ENCODE measurements around the gene ZNF592.
A peak's percentile ranks its signal among the peaks of the same experiment; 100 is the strongest.

The ZNF592 gene

GRCh38 chr15:84772031-84772430, 23.6 kb downstream of the ZNF592 start:
- Histone ChIP-seq H3K27ac (no peak overlapping the region), H3K4me3 (no peak overlapping the region), H3K27me3 (no peaks in the 10 kb centered on the region), H3K36me3 (peaks cover 97% of the 10 kb centered on the region), H4K20me1 (peaks cover 71% of the 10 kb centered on the region), H3K9ac (no peak overlapping the region), H3K4me2 (no peak overlapping the region), H3K4me1 (peaks cover 7% of the 10 kb centered on the region; the same call in 1 of the 2 replicates), H3K9me3 (no peaks in the 10 kb centered on the region)
- no peak for TF ChIP-seq Cebpa-rat (IDR thresholded peaks at IDR 0.05)

GRCh38 chr15:84772467-84772866, 24.1 kb downstream of the ZNF592 start:
- Histone ChIP-seq H3K27ac (0 out of 2 replicates have a peak overlapping the region, but pooled peaks have one; percentile 4), H3K9ac (no peak overlapping the region)

GRCh38 chr15:84773716-84774115, 25.3 kb downstream of the ZNF592 start:
- no peak overlapping the region for H3K4me2 ChIP-seq
- no peak overlapping the region for H3K27ac ChIP-seq
- H3K9ac ChIP-seq: no peak overlapping the region
- H3K27me3 ChIP-seq: no peaks in the 10 kb centered on the region
- no peak for TF ChIP-seq Cebpa-rat (IDR thresholded peaks at IDR 0.05)
- H3K9me3 ChIP-seq: no peaks in the 10 kb centered on the region
- no peak overlapping the region for H3K4me3 ChIP-seq
- H4K20me1 ChIP-seq: peaks cover 75% of the 10 kb centered on the region
- peaks cover 7% of the 10 kb centered on the region; the same call in 1 of the 2 replicates for H3K4me1 ChIP-seq
- peaks cover 95% of the 10 kb centered on the region for H3K36me3 ChIP-seq

More at GRCh38 chr15:84772467-84772866, 24.1 kb downstream of the ZNF592 start:
- Histone ChIP-seq H3K9me3 (no peaks in the 10 kb centered on the region), H3K4me2 (no peak overlapping the region), H3K4me3 (no peak overlapping the region), H3K27me3 (no peaks in the 10 kb centered on the region), H4K20me1 (peaks cover 66% of the 10 kb centered on the region), H3K36me3 (peaks cover 96% of the 10 kb centered on the region), H3K4me1 (peaks cover 7% of the 10 kb centered on the region; the same call in 1 of the 2 replicates)
- TF ChIP-seq Cebpa-rat (IDR thresholded peaks at IDR 0.05): no peak

- H3K27ac ChIP-seq: no peak overlapping the region
- no peaks in the 10 kb centered on the region for H3K9me3 ChIP-seq
- no peak for TF ChIP-seq Cebpa-rat (IDR thresholded peaks at IDR 0.05)
Measured at GRCh38 chr15:84775867-84776449, 27.6 kb downstream of the ZNF592 start.

GRCh38 chr15:84778194-84778593, 29.8 kb downstream of the ZNF592 start:
- Histone ChIP-seq H4K20me1 (peaks cover 74% of the 10 kb centered on the region), H3K4me2 (no peak overlapping the region), H3K36me3 (peaks cover 86% of the 10 kb centered on the region), H3K27ac (no peak overlapping the region), H3K27me3 (no peaks in the 10 kb centered on the region), H3K4me1 (peaks cover 12% of the 10 kb centered on the region; the same call in 1 of the 2 replicates), H3K9ac (no peak overlapping the region), H3K9me3 (no peaks in the 10 kb centered on the region), H3K4me3 (no peak overlapping the region)
- no peak for TF ChIP-seq Cebpa-rat (IDR thresholded peaks at IDR 0.05)

More at GRCh38 chr15:84775867-84776449, 27.6 kb downstream of the ZNF592 start:
- H4K20me1 ChIP-seq: peaks cover 74% of the 10 kb centered on the region
- no peak overlapping the region for H3K4me2 ChIP-seq
- H3K4me3 ChIP-seq: no peak overlapping the region
- peaks cover 89% of the 10 kb centered on the region for H3K36me3 ChIP-seq
- H3K27me3 ChIP-seq: no peaks in the 10 kb centered on the region
- peaks cover 7% of the 10 kb centered on the region; the same call in 1 of the 2 replicates for H3K4me1 ChIP-seq
- no peak overlapping the region for H3K9ac ChIP-seq

- peaks cover 86% of the 10 kb centered on the region for H3K36me3 ChIP-seq
- TF ChIP-seq Cebpa-rat (IDR thresholded peaks at IDR 0.05): no peak
- no peak overlapping the region for H3K9ac ChIP-seq
- no peak overlapping the region for H3K4me2 ChIP-seq
- H3K27ac ChIP-seq: no peak overlapping the region
- H3K4me1 ChIP-seq: peaks cover 18% of the 10 kb centered on the region; the same call in 1 of the 2 replicates
- H4K20me1 ChIP-seq: peaks cover 89% of the 10 kb centered on the region
- H3K9me3 ChIP-seq: no peaks in the 10 kb centered on the region
- H3K4me3 ChIP-seq: no peak overlapping the region
- no peaks in the 10 kb centered on the region for H3K27me3 ChIP-seq
Measured at GRCh38 chr15:84780492-84780891, 32.1 kb downstream of the ZNF592 start.

GRCh38 chr15:84781495-84781894, 33.1 kb downstream of the ZNF592 start:
- H3K4me2 ChIP-seq: no peak overlapping the region
- no peak overlapping the region for H3K4me3 ChIP-seq
- no peak for TF ChIP-seq Cebpa-rat (IDR thresholded peaks at IDR 0.05)
- no peaks in the 10 kb centered on the region for H3K9me3 ChIP-seq
- peaks cover 89% of the 10 kb centered on the region for H4K20me1 ChIP-seq
- H3K9ac ChIP-seq: no peak overlapping the region
- peaks cover 87% of the 10 kb centered on the region for H3K36me3 ChIP-seq
- peaks cover 24% of the 10 kb centered on the region; the same call in 1 of the 2 replicates for H3K4me1 ChIP-seq
- H3K27ac ChIP-seq: no peak overlapping the region
- no peaks in the 10 kb centered on the region for H3K27me3 ChIP-seq

DNA sequence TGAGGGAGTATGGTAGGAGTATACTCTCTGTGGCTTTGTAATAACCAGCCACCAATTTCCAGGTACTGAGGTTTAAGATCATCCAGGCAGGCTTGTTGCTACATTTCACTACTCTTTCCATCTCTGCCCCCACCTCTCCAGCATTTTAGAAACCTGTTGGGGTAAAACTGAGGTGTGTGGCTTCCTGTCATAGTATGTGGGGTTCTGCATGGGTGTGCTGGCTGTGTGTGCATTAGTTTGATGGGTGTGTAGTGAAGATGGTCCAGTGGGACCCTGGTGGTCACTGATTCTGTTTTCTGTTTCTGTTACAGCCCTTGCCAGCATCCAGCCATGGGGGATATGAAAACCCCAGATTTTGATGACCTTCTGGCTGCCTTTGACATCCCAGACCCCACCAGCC, 34.0 kb downstream of the ZNF592 start:
- Histone ChIP-seq H3K27ac (no peak overlapping the region), H3K9me3 (no peaks in the 10 kb centered on the region), H3K4me1 (peaks cover 24% of the 10 kb centered on the region; the same call in 1 of the 2 replicates), H3K9ac (no peak overlapping the region), H3K27me3 (no peaks in the 10 kb centered on the region), H3K36me3 (peaks cover 90% of the 10 kb centered on the region), H3K4me2 (no peak overlapping the region), H4K20me1 (peaks cover 95% of the 10 kb centered on the region), H3K4me3 (no peak overlapping the region)
- no peak for TF ChIP-seq Cebpa-rat (IDR thresholded peaks at IDR 0.05)

GRCh38 chr15:84783493-84784251, 35.3 kb downstream of the ZNF592 start:
- peaks cover 94% of the 10 kb centered on the region for H4K20me1 ChIP-seq
- peaks cover 24% of the 10 kb centered on the region; the same call in 1 of the 2 replicates for H3K4me1 ChIP-seq
- H3K9ac ChIP-seq: no peak overlapping the region
- no peak overlapping the region for H3K27ac ChIP-seq
- H3K9me3 ChIP-seq: no peaks in the 10 kb centered on the region
- no peaks in the 10 kb centered on the region for H3K27me3 ChIP-seq
- TF ChIP-seq Cebpa-rat (IDR thresholded peaks at IDR 0.05): no peak
- no peak overlapping the region for H3K4me3 ChIP-seq
- H3K36me3 ChIP-seq: peaks cover 86% of the 10 kb centered on the region
- H3K4me2 ChIP-seq: no peak overlapping the region

GRCh38 chr15:84784262-84784661, 35.9 kb downstream of the ZNF592 start:
- Histone ChIP-seq H3K36me3 (peaks cover 88% of the 10 kb centered on the region), H3K27me3 (no peaks in the 10 kb centered on the region), H3K4me3 (no peak overlapping the region), H3K9ac (no peak overlapping the region), H4K20me1 (peaks cover 95% of the 10 kb centered on the region), H3K27ac (no peak overlapping the region), H3K4me1 (peaks cover 27% of the 10 kb centered on the region), H3K9me3 (no peaks in the 10 kb centered on the region), H3K4me2 (no peak overlapping the region)
- no peak for TF ChIP-seq Cebpa-rat (IDR thresholded peaks at IDR 0.05)

Data from BLaER1 (cell line).